OCI-M2 (cell line): Measurements from ENCODE around the gene TAOK2.
"Not testable (repeated sequence)": the region's sequence is repeated elsewhere in the genome, so short reads cannot be mapped to it uniquely, and the experiment has no call there.

Experiments
- DNase-seq: peaks from one replicate; lab custom pipeline; 2025; ENCODE audit not compliant: unreplicated experiment; lab: John Stamatoyannopoulos, UW

The TAOK2 gene

DNA sequence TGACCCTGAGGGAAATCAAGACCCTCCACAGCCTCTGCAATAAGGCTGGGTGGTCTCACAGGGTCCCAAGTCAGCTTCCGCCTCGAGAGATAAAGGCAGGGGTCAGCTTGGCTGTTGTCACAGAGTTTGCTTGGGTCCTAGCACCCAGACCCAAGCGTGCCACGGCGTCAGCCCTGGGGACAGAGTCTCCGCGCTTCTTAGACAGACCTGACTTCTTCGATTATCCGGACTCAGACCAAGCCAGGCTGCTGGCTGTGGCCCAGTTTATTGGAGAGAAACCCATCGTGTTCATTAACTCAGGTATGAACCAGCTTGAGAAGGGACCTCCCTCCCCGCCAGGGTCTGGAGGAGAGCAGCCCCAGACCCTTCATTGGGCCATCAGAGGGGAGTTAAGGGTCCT lies 49.9 kb downstream of the TAOK2 start:
- no peak for DNase-seq

- no peak for DNase-seq
These were observed 50.8 kb downstream of the TAOK2 start for GRCh38 chr16:30024451-30024850.

DNA sequence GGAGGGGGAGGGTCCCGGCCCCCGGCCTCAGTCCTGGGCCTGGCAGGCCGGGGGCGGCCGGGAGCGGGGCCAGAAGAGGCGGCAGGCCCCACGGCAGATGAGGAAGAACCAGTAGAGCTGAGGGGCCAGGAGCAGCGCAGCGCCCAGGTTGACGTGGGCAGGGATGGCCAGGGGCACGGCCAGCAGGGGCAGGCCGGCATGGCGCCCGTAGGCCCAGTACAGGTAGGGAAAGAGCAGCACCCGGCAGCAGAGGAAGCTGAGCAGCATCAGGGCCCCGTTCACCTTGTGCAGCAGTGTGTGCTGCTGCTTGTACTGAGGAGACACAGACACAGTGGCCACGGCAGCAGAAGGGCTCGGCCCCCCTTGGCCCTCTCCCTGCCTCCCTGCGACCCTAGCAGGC lies 51.5 kb downstream of the TAOK2 start:
- no peak for DNase-seq

DNA sequence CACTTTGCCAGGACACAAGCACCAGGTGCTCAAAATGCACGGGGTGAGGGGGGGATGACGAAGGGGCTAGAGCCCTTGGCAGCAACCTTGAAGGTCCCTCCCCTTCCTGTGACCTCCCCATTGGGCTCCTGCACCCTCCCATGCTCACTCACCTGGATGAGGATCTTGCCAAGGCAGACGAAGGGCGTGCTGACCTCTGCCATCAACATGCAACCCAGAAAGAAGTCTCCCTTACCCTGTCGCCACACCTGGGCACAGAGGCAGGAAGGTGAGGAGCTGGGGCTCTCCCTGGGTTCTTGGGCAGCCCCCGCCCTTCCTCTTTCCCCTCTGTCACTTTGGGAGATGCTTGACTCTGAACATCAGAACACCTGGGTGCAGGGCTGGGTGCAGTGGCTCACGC lies 51.9 kb downstream of the TAOK2 start:
- no peak for DNase-seq

DNA sequence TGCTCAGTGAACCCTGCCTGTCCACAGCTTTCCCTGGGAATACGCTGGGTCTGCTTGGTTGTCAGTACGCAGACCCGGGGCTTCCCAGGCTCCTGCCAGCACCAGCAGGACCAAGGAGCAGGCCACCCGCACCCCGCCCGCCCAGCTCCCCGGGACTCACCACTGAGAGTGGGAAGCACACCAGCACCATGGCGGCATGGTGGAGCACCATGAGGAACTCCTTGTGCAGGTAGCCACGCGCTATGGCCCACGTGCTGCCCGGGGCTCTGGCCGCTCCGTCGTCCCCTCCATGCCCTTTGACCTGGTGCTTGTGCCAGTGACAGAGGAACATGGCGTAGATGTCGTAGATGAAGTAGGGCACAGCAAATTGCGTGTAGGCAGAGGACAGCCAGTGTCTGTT lies 52.8 kb downstream of the TAOK2 start:
- no peak for DNase-seq

- DNase-seq = no peak
These were observed 54.1 kb downstream of the TAOK2 start for GRCh38 chr16:30027588-30028437.

DNA sequence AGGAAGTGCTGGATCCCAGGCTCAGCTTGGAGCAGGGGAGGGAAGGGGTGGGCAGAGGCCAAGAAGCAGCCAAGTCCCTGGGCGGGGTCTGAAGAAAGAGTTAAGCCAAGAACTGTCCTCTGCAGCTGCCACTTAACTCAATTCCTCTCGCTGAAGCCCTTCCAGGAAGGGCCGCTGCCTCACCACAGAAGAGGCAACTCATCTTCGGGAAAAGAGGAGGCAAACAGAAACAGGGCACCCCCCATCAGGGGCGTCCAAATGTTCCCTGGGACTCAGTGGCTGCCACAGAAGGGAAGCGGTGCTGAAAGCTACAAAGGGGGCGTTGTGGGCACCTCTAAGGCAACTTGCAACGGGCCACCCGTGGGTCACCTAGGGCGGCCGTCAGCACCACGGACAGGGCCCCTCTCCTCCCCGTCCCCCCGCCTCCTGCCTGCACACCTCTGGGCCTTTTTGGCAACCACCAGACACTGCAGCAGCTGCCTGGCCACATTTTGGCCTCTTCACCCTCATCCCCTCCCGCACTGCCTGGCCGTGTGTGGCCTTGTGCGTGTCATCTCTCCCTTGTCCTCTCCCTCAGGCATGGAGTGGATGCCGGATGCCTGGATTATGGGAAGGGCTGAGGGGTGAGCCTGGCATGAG lies 54.9 kb downstream of the TAOK2 start:
- DNase-seq = no peak

DNA sequence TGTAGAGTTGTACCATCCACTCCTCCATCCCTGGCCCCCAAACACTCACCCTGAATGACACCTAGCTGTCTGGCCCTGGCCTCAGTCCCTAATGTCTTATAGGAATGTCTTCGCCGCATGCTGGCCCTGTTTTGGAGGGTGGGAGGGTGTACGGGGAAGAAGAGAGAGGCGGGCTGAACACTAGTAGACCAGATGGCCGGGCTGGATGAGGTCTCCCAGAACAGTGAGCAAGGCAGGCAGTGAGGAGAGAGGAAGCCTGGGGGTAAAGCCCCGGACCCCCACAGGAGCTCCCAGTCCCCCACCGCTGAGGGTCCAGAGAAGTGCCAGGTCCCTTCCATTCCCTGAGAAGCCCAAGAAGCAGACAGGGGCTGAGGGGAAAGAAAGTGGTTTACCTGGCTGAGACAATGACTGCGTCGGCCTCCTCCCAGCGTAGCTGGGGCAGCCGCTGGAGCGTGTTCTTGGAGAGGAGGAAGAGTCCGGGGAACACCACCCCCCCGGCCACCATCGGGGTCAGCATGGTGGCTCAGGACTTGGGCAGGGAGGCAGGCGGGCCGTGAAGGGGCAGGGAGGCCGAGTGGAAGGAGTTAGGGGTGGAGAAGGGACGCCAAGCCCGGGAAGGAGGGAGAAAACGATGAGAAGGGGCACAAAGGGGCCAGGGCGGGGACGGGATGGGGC lies 56.5 kb downstream of the TAOK2 start:
- DNase-seq = no peak

GRCh38 chr16:30030841-30031413 lies 57.3 kb downstream of the TAOK2 start, which contains the start of gene TLCD3B:
TSS of gene TLCD3B (minus strand) at chr16:30031271. CDS start at chr16:30030527, 744 bp downstream.
- DNase-seq = no peak

- no peak for DNase-seq
These were observed 57.8 kb downstream of the TAOK2 start for GRCh38 chr16:30031477-30031918.

DNA sequence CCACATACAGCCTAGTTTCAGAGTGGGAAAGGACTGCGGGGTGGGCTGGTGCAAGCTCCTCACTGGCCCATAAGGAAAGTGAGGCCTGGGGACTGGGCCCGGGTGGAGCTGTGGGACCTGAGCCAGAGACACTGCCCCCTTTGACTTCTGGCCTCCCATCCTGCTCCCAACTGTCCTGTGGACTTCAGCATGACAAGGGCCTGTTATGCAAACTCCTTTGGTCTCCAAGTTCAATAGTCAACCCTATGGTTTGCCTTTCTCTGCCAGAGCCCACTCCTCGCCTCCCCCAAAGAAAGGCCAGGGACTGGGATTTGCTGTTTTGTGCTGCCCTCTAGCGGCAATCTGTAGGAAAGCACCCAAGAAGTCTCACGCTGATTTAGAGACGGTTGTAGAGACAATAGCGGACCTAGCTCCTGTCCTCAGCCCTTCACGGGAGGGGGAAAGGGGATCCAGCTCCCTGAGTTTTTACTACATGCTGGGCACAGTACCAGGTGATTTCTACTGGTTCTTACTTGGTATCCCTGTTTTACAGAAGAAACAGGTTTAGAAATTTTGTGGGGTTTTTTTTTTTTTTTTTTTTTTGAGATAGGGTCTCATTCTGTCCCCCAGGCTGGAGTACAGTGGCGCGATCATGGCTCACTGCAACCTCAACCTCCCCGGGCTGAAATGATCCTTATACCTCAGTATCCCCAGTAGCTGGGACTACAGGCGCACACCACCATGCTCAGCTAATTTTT lies 58.6 kb downstream of the TAOK2 start:
- peak; percentile 27 for DNase-seq

DNA sequence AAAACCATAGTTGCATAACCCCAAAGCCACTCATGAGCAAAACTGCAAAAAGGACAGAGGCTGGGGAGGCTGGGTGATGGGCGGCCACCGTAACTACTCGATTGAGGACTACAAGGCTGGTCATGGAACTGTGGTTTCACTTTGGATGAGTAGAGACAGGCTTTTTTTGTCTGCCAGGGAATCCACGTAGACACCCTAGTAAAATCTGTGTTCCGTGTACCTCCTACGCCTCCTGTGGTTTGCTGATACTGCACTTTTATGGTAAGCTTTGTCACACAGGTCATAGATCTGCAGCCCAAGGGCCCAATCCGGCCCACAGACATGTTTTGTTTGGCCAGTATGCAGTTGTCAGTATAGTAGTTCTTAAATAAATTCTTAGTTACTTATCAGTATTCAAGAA lies 59.6 kb downstream of the TAOK2 start:
- DNase-seq = no peak

DNA sequence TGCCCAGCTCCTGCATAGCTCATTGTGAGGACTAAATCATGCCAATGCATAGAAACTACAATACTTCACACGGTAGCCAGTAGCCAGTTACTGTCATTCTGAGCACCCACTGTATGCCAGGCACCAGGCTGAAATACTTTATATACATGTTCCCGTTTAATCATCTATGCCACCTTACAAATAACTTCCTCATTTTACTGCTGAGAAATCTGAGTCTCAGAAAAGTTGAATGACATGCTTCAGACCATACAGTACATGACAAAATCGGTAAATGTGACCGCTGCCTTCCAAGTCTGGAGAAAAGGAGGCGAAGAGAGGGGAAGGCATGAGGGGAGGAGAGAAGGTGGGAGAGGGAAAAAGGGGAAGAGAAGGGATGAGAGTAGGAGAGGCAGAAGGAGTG lies 66.6 kb downstream of the TAOK2 start:
- DNase-seq = no peak

DNA sequence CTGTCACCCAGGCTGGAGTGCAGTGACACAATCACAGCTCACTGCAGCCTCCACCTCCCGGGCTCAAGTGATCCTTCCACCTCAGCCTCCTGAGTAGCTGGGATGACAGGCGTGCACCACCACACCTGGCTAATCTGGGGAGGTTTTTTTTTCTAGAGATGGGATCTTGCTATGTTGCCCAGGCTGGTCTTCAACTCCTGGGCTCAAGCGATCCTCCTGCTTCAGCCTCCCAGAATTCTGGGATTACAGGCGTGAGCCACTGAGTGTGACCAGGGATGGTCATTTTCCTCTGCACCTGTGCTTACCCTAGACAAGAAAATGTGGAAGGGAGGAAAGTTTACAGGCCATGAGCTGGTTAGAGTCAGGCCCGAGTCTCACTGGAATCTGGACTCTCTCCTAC lies 67.0 kb downstream of the TAOK2 start:
- not testable (repeated sequence) for DNase-seq

GRCh38 chr16:30041841-30042240 lies 68.2 kb downstream of the TAOK2 start:
- DNase-seq = no peak
